GM12878 (cell line): ENCODE measurements around the gene EMILIN3. TPM values are rescaled to one million over a fixed set of nuclear protein-coding genes. Genes with fewer than 3 reads are reported as not detected.

ENCODE experiments used
- ATAC-seq: fragments of 200-7000 bp; cut with Tn5 transposase; 3 replicates; pipeline ENCODE4 v1.9.1; 2020; ENCODE audit warnings: mild to moderate bottlenecking, moderate library complexity
- BruUV-seq: library from RNA; stranded (reverse); fragments of 400-500 nt; replicated peaks from 2 replicates; lab custom pipeline; 2021; lab: Mats Ljungman, UMichigan
- CTCF ChIA-PET: fragments of 300-600 bp; sonication (Branson Sonifier 250); formaldehyde crosslinking; extraction: SDS; loops from one replicate; lab custom pipeline; 2021; ENCODE audit warnings: inconsistent platforms; lab: Yijun Ruan, JAX
- POLR2A ChIA-PET: fragments of 350-600 bp; formaldehyde crosslinking; extraction: SDS; loops from one replicate; lab custom pipeline; 2021; ENCODE audit warnings: inconsistent platforms; lab: Charles Lee
- RAD21 ChIA-PET: fragments of 300-600 bp; sonication (Branson Sonifier 250); formaldehyde crosslinking; loops from one replicate; lab custom pipeline; 2023; ENCODE audit warnings: antibody characterized with exemption; ENCODE audit not compliant: unreplicated experiment; lab: Charles Lee
- SMC1A ChIA-PET: fragments of 300-600 bp; sonication (Branson Sonifier 250); formaldehyde crosslinking; loops from one replicate; lab custom pipeline; 2023; ENCODE audit not compliant: unreplicated experiment, uncharacterized antibody; lab: Charles Lee
- DNase-seq: peaks from one replicate; pipeline ENCODE4 v3.0.0-alpha.2; 2011; ENCODE audit warnings: low read depth, low spot score
- FAIRE-seq: peaks from 3 replicates; lab custom pipeline; 2011; peaks lifted over from hg19 to GRCh38; lab: Jason Lieb, UNC
- H2AFZ ChIP-seq: 2 replicates; pipeline ENCODE4 v1.6.0; 2011; ENCODE audit warnings: low read depth, low read length, control low read depth; ENCODE audit not compliant: control insufficient read depth
- H3K27ac ChIP-seq: 2 replicates; pipeline ENCODE4 v1.5.1; 2011; ENCODE audit warnings: control low read depth; ENCODE audit not compliant: control insufficient read depth, insufficient read depth
- H3K27me3 ChIP-seq, 2 experiments: replicated peaks in 1 of 2; 2 replicates each; pipeline versions ENCODE4 v1.6.0 to v1.6.1; 2011; ENCODE audit warnings: low read length in 1 of 2; ENCODE audit not compliant: control insufficient read depth in 2 of 2, insufficient read depth in 2 of 2
- H3K36me3 ChIP-seq, 2 experiments: 2 replicates each; pipeline ENCODE4 v1.5.1; 2011; ENCODE audit warnings: low read length in 1 of 2; ENCODE audit not compliant: control insufficient read depth in 2 of 2, insufficient read depth in 2 of 2
- H3K4me1 ChIP-seq: 2 replicates; pipeline ENCODE4 v1.6.1; 2011; ENCODE audit warnings: mild to moderate bottlenecking, low read length, moderate library complexity, mixed read lengths; ENCODE audit not compliant: control insufficient read depth, insufficient read depth
- H3K4me2 ChIP-seq: 2 replicates; pipeline ENCODE4 v1.6.0; 2011; ENCODE audit warnings: control low read depth; ENCODE audit not compliant: control insufficient read depth, insufficient read depth
- H3K4me3 ChIP-seq: fragments of 200-600 bp; sonication (generic); 2 replicates; pipeline ENCODE4 v1.5.1; 2016
- H3K79me2 ChIP-seq: 2 replicates; pipeline ENCODE4 v1.6.0; 2011; ENCODE audit warnings: low read length; ENCODE audit not compliant: control insufficient read depth, insufficient read depth
- H3K9ac ChIP-seq: 2 replicates; pipeline ENCODE4 v1.8.0; 2011; ENCODE audit warnings: low read length, control low read depth, mixed read lengths; ENCODE audit not compliant: control insufficient read depth, insufficient read depth
- H3K9me3 ChIP-seq: replicated peaks from 3 replicates; pipeline ENCODE4 v1.5.1; 2011; ENCODE audit warnings: mild to moderate bottlenecking, low read length; ENCODE audit not compliant: control insufficient read depth, insufficient read depth
- H4K20me1 ChIP-seq: 2 replicates; pipeline ENCODE4 v1.6.0; 2011; ENCODE audit not compliant: control insufficient read depth, insufficient read depth
- ATF7 ChIP-seq: fragments of 450-650 bp; IDR thresholded peaks from 2 replicates; pipeline ENCODE4 v1.6.1; 2016; ENCODE audit warnings: low read depth, mild to moderate bottlenecking
- HDAC6 ChIP-seq: fragments of 200-600 bp; sonication (generic); IDR thresholded peaks from one replicate; pipeline ENCODE4 v1.8.0; 2017; ENCODE audit warnings: antibody characterized with exemption; ENCODE audit not compliant: unreplicated experiment
- RELB ChIP-seq: fragments of 450-650 bp; IDR thresholded peaks from 2 replicates; pipeline ENCODE4 v1.6.1; 2017; ENCODE audit warnings: low read depth, mild to moderate bottlenecking, moderate library complexity
- SMAD1 ChIP-seq: fragments of 450-650 bp; IDR thresholded peaks from 2 replicates; pipeline ENCODE4 v1.6.1; 2018; ENCODE audit warnings: mild to moderate bottlenecking, low read depth; ENCODE audit not compliant: partially characterized antibody
- WGBS: methylation state at CpG from one replicate; pipeline ENCODE4 v1.1.6; 2016; ENCODE audit warnings: low lambda C conversion rate; ENCODE audit not compliant: insufficient replicate concordance, insufficient coverage; ENCODE audit errors: missing lambda C conversion rate; 5-methylcytosine and 5-hydroxymethylcytosine counted together
- in situ Hi-C: fragments of 300-500 bp; cut with MboI; formaldehyde crosslinking; loops from 9 replicates; pipeline ENCODE4 v1.14.3; 2018; ENCODE audit warnings: mixed read lengths
- intact Hi-C: fragments of 100-400 bp; cut with micrococcal nuclease; formaldehyde crosslinking; loops from one replicate; pipeline ENCODE4 v1.14.2; 2022; ENCODE audit not compliant: unreplicated experiment
- polyA plus RNA-seq, 11 experiments: library from polyadenylated mRNA; depleted of rRNA in 4 of 11; unstranded in 6 of 11; stranded (reverse) in 5 of 11; fragments of >200 nt; fragmentation: Nextera tagmentation in 4 of 11; fragmentation: Illumina TruSeq in 1 of 11; extraction: Ambion mirVana in 4 of 11; extraction: Trizol in 1 of 11; gene quantifications; 1 replicate in 1 of 11; 2 replicates in 10 of 11; pipeline versions ENCODE4 v1.2.1 to v1.2.3, GENCODE V29; 2011 to 2016; ENCODE audit warnings: inconsistent platforms in 2 of 11, missing spikeins in 2 of 11, low read depth in 1 of 11
- total RNA-seq, 4 experiments: library from RNA; depleted of rRNA in 3 of 4; stranded (reverse); fragments of >200 nt in 3 of 4; fragmentation: Illumina TruSeq in 1 of 4; extraction: Trizol in 1 of 4; gene quantifications; 2 replicates each; pipeline versions ENCODE4 v1.2.1 to v1.2.3, GENCODE V29; 2013 to 2021

EMILIN3 gene
- total and polyA plus RNA-seq, 10 of the 15 experiments (the other 5 are each of a cell fraction or from before 2014, with no cell fraction given) = not detected

DNA sequence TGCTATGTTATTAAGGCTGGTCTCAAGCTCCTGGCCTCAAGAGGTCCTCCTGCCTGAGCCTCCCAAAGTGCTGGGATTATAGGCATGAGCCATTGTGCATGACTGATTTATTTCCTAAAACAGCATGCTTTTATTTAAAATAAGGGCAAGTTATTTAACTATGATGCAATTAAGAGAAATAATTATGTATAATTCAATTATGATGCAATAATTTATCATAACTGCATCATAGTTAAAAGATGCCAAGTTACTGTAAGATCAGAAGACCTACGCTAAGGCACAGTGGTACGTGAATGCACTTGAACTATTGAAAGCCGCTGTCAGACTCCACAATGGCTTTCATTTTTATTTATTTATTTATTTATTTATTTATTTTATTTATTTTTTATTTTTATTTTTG is 24.3 kb upstream of the EMILIN3 start (continued):
- no peak for TF ChIP-seq SMAD1
- TF ChIP-seq HDAC6 = no peak
- no peak for TF ChIP-seq ATF7

DNA sequence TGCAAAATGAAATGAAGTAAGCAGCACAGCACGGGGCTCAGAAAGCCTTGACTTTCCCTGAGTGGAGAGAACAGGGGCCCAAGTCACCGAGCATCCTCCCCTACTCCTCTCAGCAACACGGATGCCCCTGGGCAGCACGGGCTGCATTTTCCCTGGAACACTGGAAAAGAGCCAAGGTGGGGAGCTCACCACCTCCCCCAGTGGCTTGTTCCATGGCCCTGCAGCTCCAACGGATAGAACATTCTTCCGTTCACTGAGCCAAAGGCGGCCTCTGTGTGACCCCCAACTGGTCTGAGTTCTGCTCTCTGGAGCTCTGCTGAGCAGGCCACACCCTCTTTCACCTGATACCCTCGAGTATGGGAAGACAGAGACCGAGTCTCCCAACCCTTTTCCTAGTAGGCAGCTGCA is 20.8 kb upstream of the EMILIN3 start:
- H3K4me3 ChIP-seq = no peak overlapping the region
- FAIRE-seq (no peak), ATAC-seq (no peak), DNase-seq (no peak)
- ChIA-PET POLR2A (no interaction called here), SMC1A (no interaction called here), RAD21 (interaction anchor here (0.6 kb wide), 1 partner anchor 14 kb away, joined by 3 read pairs; no protein-coding TSS in a partner anchor), CTCF (no interaction called here)
- no peaks in the 10 kb centered on the region for H3K9me3 ChIP-seq
- H3K4me2 ChIP-seq = no peak overlapping the region
- H3K79me2 ChIP-seq = no peaks in the 10 kb centered on the region
- H3K36me3 ChIP-seq = no peaks in the 10 kb centered on the region
- H3K27ac ChIP-seq = no peak overlapping the region
- no peaks in the 10 kb centered on the region for H4K20me1 ChIP-seq
- no peaks in the 10 kb centered on the region for H3K27me3 ChIP-seq
- in situ Hi-C loops = no loop called here
- no peak overlapping the region for H2AFZ ChIP-seq
- TF ChIP-seq RELB = no peak
- intact Hi-C loops = no loop called here
- no TSS peak for BruUV-seq
- no peak overlapping the region for H3K9ac ChIP-seq
- 24% methylated on average over 9 of the region's 9 CpGs for WGBS
- H3K4me1 ChIP-seq = no peaks in the 10 kb centered on the region
